DND-41 (cell line): ENCODE measurements around the gene TNIK.

Experiments
- EZH2 ChIP-seq: IDR thresholded peaks from 3 replicates; pipeline ENCODE4 v1.6.1; 2012; ENCODE audit warnings: borderline replicate concordance, low read depth, mild to moderate bottlenecking, moderate library complexity, low read length, inconsistent platforms; ENCODE audit not compliant: severe bottlenecking
- TF ChIP-seq, protein P1 (sequence below): IDR thresholded peaks from 2 replicates; pipeline ENCODE4 v1.5.1; 2012; ENCODE audit warnings: borderline replicate concordance, low read length, moderate library complexity, mild to moderate bottlenecking; ENCODE audit not compliant: poor library complexity, severe bottlenecking; ENCODE audit errors: extremely low read depth

DNA sequence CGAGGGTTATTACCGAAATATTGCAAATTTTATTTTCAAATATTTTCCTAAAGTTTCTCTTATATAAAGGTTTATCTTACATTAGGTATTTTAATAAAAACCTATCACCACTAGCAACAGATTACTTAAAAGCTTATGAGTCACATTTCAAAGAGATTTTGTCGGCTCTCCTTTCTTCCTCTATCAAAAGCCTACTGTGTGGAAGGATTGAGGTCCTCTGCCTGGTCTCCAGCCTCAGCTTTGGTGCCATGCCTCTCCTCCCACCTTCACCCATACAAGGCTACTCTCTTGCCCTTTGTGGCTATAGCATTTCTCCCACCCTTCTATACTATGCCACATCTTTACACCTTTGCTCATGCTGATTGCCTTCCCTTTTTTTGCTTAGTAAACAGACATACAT, 199.3 kb downstream of the TNIK start:
- TF ChIP-seq, protein P1, sequence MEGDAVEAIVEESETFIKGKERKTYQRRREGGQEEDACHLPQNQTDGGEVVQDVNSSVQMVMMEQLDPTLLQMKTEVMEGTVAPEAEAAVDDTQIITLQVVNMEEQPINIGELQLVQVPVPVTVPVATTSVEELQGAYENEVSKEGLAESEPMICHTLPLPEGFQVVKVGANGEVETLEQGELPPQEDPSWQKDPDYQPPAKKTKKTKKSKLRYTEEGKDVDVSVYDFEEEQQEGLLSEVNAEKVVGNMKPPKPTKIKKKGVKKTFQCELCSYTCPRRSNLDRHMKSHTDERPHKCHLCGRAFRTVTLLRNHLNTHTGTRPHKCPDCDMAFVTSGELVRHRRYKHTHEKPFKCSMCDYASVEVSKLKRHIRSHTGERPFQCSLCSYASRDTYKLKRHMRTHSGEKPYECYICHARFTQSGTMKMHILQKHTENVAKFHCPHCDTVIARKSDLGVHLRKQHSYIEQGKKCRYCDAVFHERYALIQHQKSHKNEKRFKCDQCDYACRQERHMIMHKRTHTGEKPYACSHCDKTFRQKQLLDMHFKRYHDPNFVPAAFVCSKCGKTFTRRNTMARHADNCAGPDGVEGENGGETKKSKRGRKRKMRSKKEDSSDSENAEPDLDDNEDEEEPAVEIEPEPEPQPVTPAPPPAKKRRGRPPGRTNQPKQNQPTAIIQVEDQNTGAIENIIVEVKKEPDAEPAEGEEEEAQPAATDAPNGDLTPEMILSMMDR = no peak
- no peak for TF ChIP-seq EZH2
